OCI-LY7 (cell line): Measurements from ENCODE around the gene FMN2. TPM values are rescaled to one million over a fixed set of nuclear protein-coding genes. Genes with fewer than 3 reads are reported as not detected.

Experiments
- BruUV-seq: library from RNA; stranded (reverse); fragments of 400-500 nt; replicated peaks from 2 replicates; lab custom pipeline; 2021; lab: Mats Ljungman, UMichigan
- CTCF ChIA-PET: fragments of 300-600 bp; sonication (Branson Sonifier 250); formaldehyde crosslinking; loops from one replicate; lab custom pipeline; 2022; ENCODE audit warnings: antibody characterized with exemption; ENCODE audit not compliant: unreplicated experiment; lab: Charles Lee
- POLR2A ChIA-PET: fragments of 300-600 bp; sonication (Branson Sonifier 250); formaldehyde crosslinking; loops from one replicate; lab custom pipeline; 2022; ENCODE audit warnings: antibody characterized with exemption; lab: Charles Lee
- DNase-seq: peaks from one replicate; pipeline ENCODE4 v3.0.0-alpha.2; 2015; ENCODE audit warnings: low spot score
- H2AFZ ChIP-seq: fragments of 200-600 bp; sonication (generic), shearing (Covaris generic); 2 replicates; pipeline ENCODE4 v1.6.1; 2014; ENCODE audit warnings: mild to moderate bottlenecking, antibody characterized with exemption, low read length, moderate library complexity
- H3K27ac ChIP-seq: fragments of 200-600 bp; sonication (generic); 2 replicates; pipeline ENCODE4 v1.5.1; 2014; ENCODE audit warnings: mixed run types, low read depth, mild to moderate bottlenecking, moderate library complexity, low read length, inconsistent platforms; ENCODE audit not compliant: poor library complexity, severe bottlenecking
- H3K36me3 ChIP-seq: fragments of 200-600 bp; sonication (generic); 2 replicates; pipeline ENCODE4 v1.6.1; 2014; ENCODE audit warnings: mild to moderate bottlenecking, antibody characterized with exemption, low read length, moderate library complexity, mixed read lengths; ENCODE audit not compliant: insufficient read depth
- H3K4me1 ChIP-seq: fragments of 200-600 bp; sonication (generic); 2 replicates; pipeline ENCODE4 v1.5.1; 2014; ENCODE audit warnings: mild to moderate bottlenecking, low read length; ENCODE audit not compliant: insufficient read depth, poor library complexity, severe bottlenecking
- H3K4me2 ChIP-seq: fragments of 200-600 bp; sonication (generic); 2 replicates; pipeline ENCODE4 v1.6.1; 2014; ENCODE audit warnings: mild to moderate bottlenecking, low read length
- H3K4me3 ChIP-seq: fragments of 200-600 bp; sonication (generic); 2 replicates; pipeline ENCODE4 v1.5.1; 2014; ENCODE audit warnings: mild to moderate bottlenecking, low read depth, low read length; ENCODE audit not compliant: poor library complexity, severe bottlenecking
- H3K79me2 ChIP-seq: fragments of 200-600 bp; sonication (generic); 2 replicates; pipeline ENCODE4 v1.6.1; 2016; ENCODE audit warnings: low read depth, mild to moderate bottlenecking, low read length, moderate library complexity, mixed read lengths; ENCODE audit not compliant: insufficient read depth
- H3K9me2 ChIP-seq: fragments of 200-600 bp; sonication (generic); 2 replicates; pipeline ENCODE4 v1.6.1; 2016; ENCODE audit warnings: mild to moderate bottlenecking, low read length, mixed read lengths; ENCODE audit not compliant: insufficient read depth
- H3K9me3 ChIP-seq: fragments of 200-600 bp; sonication (generic); 2 replicates; pipeline ENCODE4 v1.6.1; 2014; ENCODE audit warnings: mild to moderate bottlenecking, mixed run types, low read length, mixed read lengths
- H4K20me1 ChIP-seq: fragments of 200-600 bp; sonication (generic); 2 replicates; pipeline ENCODE4 v1.6.1; 2014; ENCODE audit warnings: mild to moderate bottlenecking, antibody characterized with exemption, low read length, moderate library complexity, mixed read lengths; ENCODE audit not compliant: insufficient read depth
- EZH2phosphoT487 ChIP-seq: fragments of 200-600 bp; sonication (generic); IDR thresholded peaks from 2 replicates; pipeline ENCODE4 v1.6.1; 2018; ENCODE audit warnings: low read depth, borderline replicate concordance, mild to moderate bottlenecking, mixed run types, antibody characterized with exemption, low read length, moderate library complexity, mixed read lengths
- intact Hi-C: fragments of 100-400 bp; cut with micrococcal nuclease; formaldehyde crosslinking; loops from one replicate; pipeline ENCODE4 v1.10.0; 2022; ENCODE audit not compliant: unreplicated experiment
- total RNA-seq, 2 experiments: library from RNA; depleted of rRNA in 1 of 2; stranded (reverse); fragments of >200 nt in 1 of 2; shearing (Covaris generic) in 1 of 2; gene quantifications; 2 replicates each; pipeline ENCODE4 v1.2.3, GENCODE V29; 2014 to 2022
- TF ChIP-seq, protein P1 (sequence below): fragments of 200-600 bp; sonication (generic); conservative IDR thresholded peaks from 2 replicates; pipeline ENCODE4 v1.5.1; 2014; ENCODE audit warnings: mild to moderate bottlenecking, antibody characterized with exemption, low read length, moderate library complexity, mixed read lengths

FMN2 gene
- total RNA-seq, 2 experiments from 2014 or later, result not detected

DNA sequence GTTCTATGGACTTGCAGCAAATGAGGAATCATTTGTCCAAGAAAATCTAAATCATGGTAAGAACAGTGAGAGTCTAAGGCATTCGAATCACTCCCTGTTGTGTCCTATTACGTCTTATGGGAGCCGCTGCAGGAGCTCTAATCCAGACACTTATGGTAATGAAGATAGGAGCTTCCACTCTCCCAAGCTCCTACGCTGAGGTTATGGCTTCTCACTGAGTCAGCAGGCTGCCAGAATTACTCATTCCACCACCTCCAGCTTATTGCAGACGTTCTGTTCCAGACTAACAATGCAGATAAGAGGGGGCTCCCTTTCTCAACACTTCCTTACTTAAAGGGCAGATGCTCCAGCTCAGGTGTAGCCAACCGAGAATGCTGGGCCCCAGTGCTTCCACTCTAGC lies 307.7 kb downstream of the FMN2 start:
- Histone ChIP-seq H3K27ac (no peak overlapping the region), H3K4me2 (no peak overlapping the region), H3K4me3 (no peak overlapping the region), H3K9me3 (no peaks in the 10 kb centered on the region), H4K20me1 (no peaks in the 10 kb centered on the region), H3K9me2 (no peaks in the 10 kb centered on the region), H2AFZ (no peak overlapping the region), H3K79me2 (no peaks in the 10 kb centered on the region), H3K4me1 (no peaks in the 10 kb centered on the region), H3K36me3 (no peaks in the 10 kb centered on the region)
- no peak for TF ChIP-seq EZH2phosphoT487
- TF ChIP-seq, protein P1, sequence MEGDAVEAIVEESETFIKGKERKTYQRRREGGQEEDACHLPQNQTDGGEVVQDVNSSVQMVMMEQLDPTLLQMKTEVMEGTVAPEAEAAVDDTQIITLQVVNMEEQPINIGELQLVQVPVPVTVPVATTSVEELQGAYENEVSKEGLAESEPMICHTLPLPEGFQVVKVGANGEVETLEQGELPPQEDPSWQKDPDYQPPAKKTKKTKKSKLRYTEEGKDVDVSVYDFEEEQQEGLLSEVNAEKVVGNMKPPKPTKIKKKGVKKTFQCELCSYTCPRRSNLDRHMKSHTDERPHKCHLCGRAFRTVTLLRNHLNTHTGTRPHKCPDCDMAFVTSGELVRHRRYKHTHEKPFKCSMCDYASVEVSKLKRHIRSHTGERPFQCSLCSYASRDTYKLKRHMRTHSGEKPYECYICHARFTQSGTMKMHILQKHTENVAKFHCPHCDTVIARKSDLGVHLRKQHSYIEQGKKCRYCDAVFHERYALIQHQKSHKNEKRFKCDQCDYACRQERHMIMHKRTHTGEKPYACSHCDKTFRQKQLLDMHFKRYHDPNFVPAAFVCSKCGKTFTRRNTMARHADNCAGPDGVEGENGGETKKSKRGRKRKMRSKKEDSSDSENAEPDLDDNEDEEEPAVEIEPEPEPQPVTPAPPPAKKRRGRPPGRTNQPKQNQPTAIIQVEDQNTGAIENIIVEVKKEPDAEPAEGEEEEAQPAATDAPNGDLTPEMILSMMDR, result no peak
- POLR2A ChIA-PET, result interaction anchor here (0.8 kb wide), 1 partner anchor 11 kb away, joined by 4 read pairs; no protein-coding TSS in a partner anchor
- no TSS peak for BruUV-seq
- DNase-seq, result no peak
- CTCF ChIA-PET, result no interaction called here
- intact Hi-C loops, result no loop called here

DNA sequence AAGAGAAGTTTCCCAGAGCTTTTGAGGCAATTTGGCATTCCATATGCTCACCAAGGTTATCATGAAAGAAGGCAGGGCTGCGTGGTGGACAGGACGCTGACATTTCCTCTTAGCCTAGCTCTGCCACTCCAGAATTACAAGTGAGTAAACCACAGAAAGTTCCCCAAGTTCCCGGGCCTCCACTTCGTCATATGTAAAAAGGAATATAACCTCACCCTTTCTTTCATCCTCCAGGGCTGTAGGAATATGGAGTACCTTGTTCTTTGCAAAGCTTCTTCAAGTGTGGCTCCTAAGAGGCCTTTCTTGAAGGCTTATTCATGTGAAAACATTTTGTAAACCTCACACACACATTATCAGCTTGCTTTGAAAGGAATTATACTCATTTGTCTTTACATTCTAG lies 310.0 kb downstream of the FMN2 start:
- ChIA-PET CTCF (no interaction called here), POLR2A (interaction anchor here (0.7 to 0.8 kb wide), 2 partner anchors 12 to 1611 kb away, joined by 3 read pairs; no protein-coding TSS in a partner anchor)
- no peaks in the 10 kb centered on the region for H3K36me3 ChIP-seq
- H4K20me1 ChIP-seq, result no peaks in the 10 kb centered on the region
- H3K4me3 ChIP-seq, result no peak overlapping the region
- no TSS peak for BruUV-seq
- TF ChIP-seq, protein P1, result no peak
- TF ChIP-seq EZH2phosphoT487, result no peak
- H3K4me1 ChIP-seq, result no peaks in the 10 kb centered on the region
- no peak overlapping the region for H2AFZ ChIP-seq
- no peaks in the 10 kb centered on the region for H3K79me2 ChIP-seq
- DNase-seq, result no peak
- H3K9me3 ChIP-seq, result no peaks in the 10 kb centered on the region
- no peaks in the 10 kb centered on the region for H3K9me2 ChIP-seq
- intact Hi-C loops, result no loop called here
- H3K27ac ChIP-seq, result no peak overlapping the region
- H3K4me2 ChIP-seq, result no peak overlapping the region

DNA sequence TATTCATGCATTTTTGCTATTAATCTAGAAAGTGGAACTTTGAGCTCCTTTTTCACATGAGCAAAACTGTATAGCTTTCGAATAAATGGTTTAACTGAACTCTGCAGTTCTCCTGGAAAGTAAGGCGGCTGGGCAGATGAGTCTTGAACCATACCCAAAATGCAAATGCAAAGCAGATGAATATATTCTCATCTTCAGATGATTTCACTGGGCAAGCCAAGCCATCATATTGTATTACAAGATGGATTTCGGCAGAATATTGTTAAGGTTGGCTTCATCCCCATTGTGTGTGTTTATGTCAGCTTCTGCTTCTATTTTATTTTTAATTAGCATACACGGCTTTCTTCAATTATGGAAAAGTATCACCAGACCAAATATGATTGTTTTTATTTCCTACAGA lies 310.6 kb downstream of the FMN2 start:
- H3K27ac ChIP-seq, result no peak overlapping the region
- H3K79me2 ChIP-seq, result no peaks in the 10 kb centered on the region
- no peak overlapping the region for H3K4me3 ChIP-seq
- no peaks in the 10 kb centered on the region for H3K9me3 ChIP-seq
- no peaks in the 10 kb centered on the region for H3K36me3 ChIP-seq
- no TSS peak for BruUV-seq
- CTCF ChIA-PET, result no interaction called here
- no peak overlapping the region for H3K4me2 ChIP-seq
- POLR2A ChIA-PET, result interaction anchor here (0.7 to 0.8 kb wide), 2 partner anchors 12 to 1610 kb away, joined by 3 read pairs; no protein-coding TSS in a partner anchor
- H2AFZ ChIP-seq, result no peak overlapping the region
- intact Hi-C loops, result no loop called here
- H3K9me2 ChIP-seq, result no peaks in the 10 kb centered on the region
- no peak for DNase-seq
- no peaks in the 10 kb centered on the region for H3K4me1 ChIP-seq
- TF ChIP-seq, protein P1, result no peak
- no peak for TF ChIP-seq EZH2phosphoT487
- no peaks in the 10 kb centered on the region for H4K20me1 ChIP-seq
